Caco-2 (cell line): ENCODE data around the gene NT5C3B. TPM values are rescaled to one million over a fixed set of nuclear protein-coding genes. Genes with fewer than 3 reads are reported as not detected.
A peak's percentile ranks its signal among the peaks of the same experiment; 100 is the strongest.

Experiments
- BruUV-seq: library from RNA; stranded (reverse); fragments of 400-500 nt; replicated peaks from 2 replicates; lab custom pipeline; 2021; lab: Mats Ljungman, UMichigan
- CTCF ChIA-PET: fragments of 300-600 bp; sonication (Branson Sonifier 250); formaldehyde crosslinking; loops from one replicate; lab custom pipeline; 2022; ENCODE audit warnings: antibody characterized with exemption; lab: Charles Lee
- POLR2A ChIA-PET: fragments of 300-600 bp; sonication (Branson Sonifier 250); formaldehyde crosslinking; loops from one replicate; lab custom pipeline; 2022; ENCODE audit warnings: antibody characterized with exemption; lab: Charles Lee
- DNase-seq, 2 experiments: peaks; one replicate each; pipeline versions ENCODE4 v3.0.0 to v3.0.0-alpha.2; 2020 to 2022
- H3K27me3 ChIP-seq: replicated peaks from 2 replicates; pipeline ENCODE4 v1.6.0; 2011; ENCODE audit warnings: low read length; ENCODE audit not compliant: control insufficient read depth, insufficient read depth
- H3K36me3 ChIP-seq: 2 replicates; pipeline ENCODE4 v1.5.1; 2011; ENCODE audit warnings: low read length; ENCODE audit not compliant: control insufficient read depth, insufficient read depth
- H3K4me1 ChIP-seq: fragments of 250-450 bp; sonication (Bioruptor Pico); 2 replicates; pipeline ENCODE4 v1.5.1; 2020; ENCODE audit warnings: mild to moderate bottlenecking
- H3K4me3 ChIP-seq: 2 replicates; pipeline ENCODE4 v1.5.1; 2011; ENCODE audit warnings: low read depth, mild to moderate bottlenecking, control low read depth, low read length
- H3K9me3 ChIP-seq: fragments of 250-450 bp; sonication (Bioruptor Pico); 2 replicates; pipeline ENCODE4 v1.5.1; 2020; ENCODE audit warnings: mild to moderate bottlenecking, moderate library complexity
- H3K27ac Mint-ChIP-seq: one replicate; pipeline ENCODE4 v1.8.0; 2022; ENCODE audit warnings: mixed read lengths; ENCODE audit not compliant: unreplicated experiment
- H3K27me3 Mint-ChIP-seq: one replicate; pipeline ENCODE4 v1.8.0; 2022; ENCODE audit warnings: mixed read lengths; ENCODE audit not compliant: insufficient read depth, unreplicated experiment
- H3K36me3 Mint-ChIP-seq: one replicate; pipeline ENCODE4 v1.8.0; 2022; ENCODE audit warnings: mild to moderate bottlenecking, mixed read lengths; ENCODE audit not compliant: insufficient read depth, unreplicated experiment
- H3K4me1 Mint-ChIP-seq: one replicate; pipeline ENCODE4 v1.8.0; 2022; ENCODE audit warnings: low read depth, mixed read lengths; ENCODE audit not compliant: unreplicated experiment
- H3K4me3 Mint-ChIP-seq: one replicate; pipeline ENCODE4 v1.8.0; 2022; ENCODE audit warnings: mild to moderate bottlenecking, moderate library complexity, mixed read lengths; ENCODE audit not compliant: unreplicated experiment
- H3K9me3 Mint-ChIP-seq: one replicate; pipeline ENCODE4 v1.8.0; 2022; ENCODE audit warnings: mixed read lengths; ENCODE audit not compliant: unreplicated experiment
- intact Hi-C: fragments of 100-400 bp; cut with micrococcal nuclease; formaldehyde crosslinking; loops from one replicate; pipeline ENCODE4 v1.10.0; 2022; ENCODE audit not compliant: unreplicated experiment
- total RNA-seq: library from RNA; stranded (reverse); gene quantifications from 2 replicates; pipeline ENCODE4 v1.2.3, GENCODE V29; 2022
- TF ChIP-seq, protein P1 (sequence below), 2 experiments: fragments of 200-600 bp in 1 of 2; IDR thresholded peaks; 1 replicate in 1 of 2; 2 replicates in 1 of 2; pipeline versions ENCODE4 v1.5.1 to v1.8.0; 2011 to 2022; ENCODE audit warnings: antibody characterized with exemption in 1 of 2, control low read depth in 1 of 2, inconsistent platforms in 1 of 2, low read depth in 1 of 2, low read length in 1 of 2, mild to moderate bottlenecking in 1 of 2, moderate library complexity in 1 of 2; ENCODE audit not compliant: insufficient read depth in 1 of 2, severe bottlenecking in 1 of 2, unreplicated experiment in 1 of 2

The NT5C3B gene
- total RNA-seq, 1 experiment from 2014 or later, result 94.5 TPM

- H3K27me3 Mint-ChIP-seq, result no peaks in the 10 kb centered on the region
- CTCF ChIA-PET, result interaction anchor here (0.6 to 5.4 kb wide), 17 partner anchors 9 to 1661 kb away, joined by 3 to 169 read pairs (median 5); partner anchors contain the start of genes EIF1, FKBP10, JUP and P3H4
- H3K4me3 ChIP-seq, result peak overlapping the region; percentile 26
These were observed 34.4 kb downstream of the NT5C3B start for GRCh38 chr17:41801374-41802271.

DNA sequence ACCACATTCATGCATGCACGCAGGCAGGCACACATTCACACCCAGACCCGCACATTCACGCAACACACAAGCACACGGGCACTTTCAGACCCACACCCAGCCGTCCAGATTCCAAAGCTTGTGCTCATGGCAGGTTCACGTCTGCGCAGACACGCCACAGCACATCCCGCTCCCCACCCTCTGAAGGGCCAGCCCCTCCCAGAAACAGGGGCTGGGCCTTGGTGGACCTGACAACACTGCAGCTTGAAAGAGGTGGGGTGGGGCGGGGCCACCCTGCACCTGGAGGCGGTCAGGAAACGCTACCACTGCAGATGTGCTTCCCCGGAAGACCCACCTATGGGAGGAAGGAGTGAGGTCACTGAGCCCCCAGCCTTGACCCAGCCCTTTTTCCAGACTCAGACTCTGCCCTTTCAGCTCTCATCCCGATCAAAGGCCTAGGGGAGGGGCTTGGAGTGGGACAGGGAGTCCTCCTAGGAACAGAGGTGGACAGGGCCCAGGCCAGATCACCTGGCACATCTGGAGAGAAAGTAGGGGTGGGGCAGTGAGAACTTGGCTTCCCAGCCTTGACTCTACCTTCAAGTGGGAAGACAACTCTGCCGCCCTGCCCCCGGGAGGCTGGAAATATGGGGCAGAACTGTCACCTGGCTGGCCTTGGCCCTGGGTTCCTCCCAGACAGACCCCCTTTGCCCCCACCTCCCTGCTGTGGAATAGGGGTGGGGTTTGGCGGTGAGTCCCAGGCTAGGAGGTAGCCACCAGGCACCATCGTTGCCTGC is 35.2 kb downstream of the NT5C3B start:
- TF ChIP-seq, protein P1, sequence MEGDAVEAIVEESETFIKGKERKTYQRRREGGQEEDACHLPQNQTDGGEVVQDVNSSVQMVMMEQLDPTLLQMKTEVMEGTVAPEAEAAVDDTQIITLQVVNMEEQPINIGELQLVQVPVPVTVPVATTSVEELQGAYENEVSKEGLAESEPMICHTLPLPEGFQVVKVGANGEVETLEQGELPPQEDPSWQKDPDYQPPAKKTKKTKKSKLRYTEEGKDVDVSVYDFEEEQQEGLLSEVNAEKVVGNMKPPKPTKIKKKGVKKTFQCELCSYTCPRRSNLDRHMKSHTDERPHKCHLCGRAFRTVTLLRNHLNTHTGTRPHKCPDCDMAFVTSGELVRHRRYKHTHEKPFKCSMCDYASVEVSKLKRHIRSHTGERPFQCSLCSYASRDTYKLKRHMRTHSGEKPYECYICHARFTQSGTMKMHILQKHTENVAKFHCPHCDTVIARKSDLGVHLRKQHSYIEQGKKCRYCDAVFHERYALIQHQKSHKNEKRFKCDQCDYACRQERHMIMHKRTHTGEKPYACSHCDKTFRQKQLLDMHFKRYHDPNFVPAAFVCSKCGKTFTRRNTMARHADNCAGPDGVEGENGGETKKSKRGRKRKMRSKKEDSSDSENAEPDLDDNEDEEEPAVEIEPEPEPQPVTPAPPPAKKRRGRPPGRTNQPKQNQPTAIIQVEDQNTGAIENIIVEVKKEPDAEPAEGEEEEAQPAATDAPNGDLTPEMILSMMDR (IDR thresholded peaks at IDR 0.05; ENCODE audit: insufficient read depth in 1 of 2, low read depth in 1 of 2, low read length in 1 of 2, severe bottlenecking in 1 of 2, unreplicated experiment in 1 of 2), result no peak
- H3K9me3 Mint-ChIP-seq, result no peaks in the 10 kb centered on the region
- peak overlapping the region; percentile 83 for H3K4me3 Mint-ChIP-seq
- H3K36me3 ChIP-seq, result 0 out of 2 replicates have a peak, but pooled peaks cover 2% of the 10 kb centered on the region
- ChIA-PET POLR2A (interaction anchor here (0.5 to 4.2 kb wide), 24 partner anchors 8 to 1567 kb away, joined by 3 to 243 read pairs (median 6); partner anchors contain the start of genes HAP1, JUP and ODAD4), CTCF (interaction anchor here (0.5 to 5.4 kb wide), 21 partner anchors 8 to 159 kb away, joined by 3 to 169 read pairs (median 5); partner anchors contain the start of genes EIF1, FKBP10, JUP and ODAD4)
- no peaks in the 10 kb centered on the region for H3K27me3 ChIP-seq
- peaks cover 44% of the 10 kb centered on the region for H3K4me1 Mint-ChIP-seq
- H3K9me3 ChIP-seq, result no peaks in the 10 kb centered on the region
- intact Hi-C loops, result loop anchor here (1.0 kb wide), 4 partner anchors 7 to 62 kb away; partner anchors contain the start of gene JUP
- H3K27me3 Mint-ChIP-seq, result no peaks in the 10 kb centered on the region
- H3K4me3 ChIP-seq, result peak overlapping the region; percentile 26
- no TSS peak for BruUV-seq
- H3K27ac Mint-ChIP-seq, result peak overlapping the region; percentile 99
- peak; percentile 96 to 99 for DNase-seq
- H3K36me3 Mint-ChIP-seq, result peaks cover 57% of the 10 kb centered on the region
- peaks cover 39% of the 10 kb centered on the region for H3K4me1 ChIP-seq

More at GRCh38 chr17:41801374-41802271, 34.4 kb downstream of the NT5C3B start:
- peaks cover 31% of the 10 kb centered on the region for H3K4me1 ChIP-seq
- TF ChIP-seq, protein P1 (IDR thresholded peaks at IDR 0.05; ENCODE audit: insufficient read depth in 1 of 2, low read depth in 1 of 2, low read length in 1 of 2, severe bottlenecking in 1 of 2, unreplicated experiment in 1 of 2), result peak; percentile 97
- 0 out of 2 replicates have a peak, but pooled peaks cover 2% of the 10 kb centered on the region for H3K36me3 ChIP-seq
- peak overlapping the region; percentile 83 for H3K4me3 Mint-ChIP-seq
- TSS peak; percentile 91 for BruUV-seq
- POLR2A ChIA-PET, result interaction anchor here (1.0 to 4.2 kb wide), 8 partner anchors 9 to 113 kb away, joined by 3 to 243 read pairs (median 6); partner anchors contain the start of gene JUP
- DNase-seq, result peak; percentile 91 to 94
- H3K27ac Mint-ChIP-seq, result peak overlapping the region; percentile 99
- intact Hi-C loops, result loop anchor here (1.0 kb wide), 4 partner anchors 8 to 63 kb away; partner anchors contain the start of gene JUP
- H3K9me3 Mint-ChIP-seq, result no peaks in the 10 kb centered on the region
- peaks cover 38% of the 10 kb centered on the region for H3K4me1 Mint-ChIP-seq
- H3K27me3 ChIP-seq, result no peaks in the 10 kb centered on the region
- peaks cover 57% of the 10 kb centered on the region for H3K36me3 Mint-ChIP-seq
- H3K9me3 ChIP-seq, result no peaks in the 10 kb centered on the region
